Activated CD8-positive, alpha-beta memory T cell treated with anti-CD3 and anti-CD28 coated beads, Interleukin-2, amount 10 ng/mL, durations not matched to agents 7 days and 5 days (primary cell): Measurements from ENCODE around the gene MED7. TPM values are rescaled to one million over a fixed set of nuclear protein-coding genes. Genes with fewer than 3 reads are reported as not detected.

Experiments
- ATAC-seq: fragments of 150-1000 bp; cut with Tn5 transposase; one replicate; pipeline ENCODE4 v1.10.0; 2021; ENCODE audit warnings: moderate library complexity
- CTCF ChIA-PET: fragments of 350-600 bp; sonication (Branson Sonifier 250); formaldehyde crosslinking; loops from one replicate; lab custom pipeline; 2021; ENCODE audit warnings: antibody characterized with exemption; lab: Charles Lee
- DNase-seq: peaks from one replicate; pipeline ENCODE4 v3.0.0-alpha.2; 2020
- H3K27ac Mint-ChIP-seq: one replicate; pipeline ENCODE4 v1.8.0; 2021; ENCODE audit warnings: mild to moderate bottlenecking, mixed read lengths
- H3K27me3 Mint-ChIP-seq: one replicate; pipeline ENCODE4 v1.8.0; 2021; ENCODE audit warnings: mixed read lengths
- H3K36me3 Mint-ChIP-seq: one replicate; pipeline ENCODE4 v1.8.0; 2021; ENCODE audit warnings: mild to moderate bottlenecking, mixed read lengths
- H3K4me1 Mint-ChIP-seq: one replicate; pipeline ENCODE4 v1.8.0; 2021; ENCODE audit warnings: mixed read lengths
- H3K4me3 Mint-ChIP-seq: one replicate; pipeline ENCODE4 v1.8.0; 2021; ENCODE audit warnings: mild to moderate bottlenecking, moderate library complexity, mixed read lengths
- H3K9me3 Mint-ChIP-seq: one replicate; pipeline ENCODE4 v1.8.0; 2022; ENCODE audit warnings: low read depth, mixed read lengths
- total RNA-seq, 2 experiments: library from RNA; stranded (reverse); gene quantifications; one replicate each; pipeline ENCODE4 v1.2.3, GENCODE V29; 2021

MED7 gene
- total RNA-seq, 2 experiments from 2014 or later: 15.8 to 17.0 TPM

DNA sequence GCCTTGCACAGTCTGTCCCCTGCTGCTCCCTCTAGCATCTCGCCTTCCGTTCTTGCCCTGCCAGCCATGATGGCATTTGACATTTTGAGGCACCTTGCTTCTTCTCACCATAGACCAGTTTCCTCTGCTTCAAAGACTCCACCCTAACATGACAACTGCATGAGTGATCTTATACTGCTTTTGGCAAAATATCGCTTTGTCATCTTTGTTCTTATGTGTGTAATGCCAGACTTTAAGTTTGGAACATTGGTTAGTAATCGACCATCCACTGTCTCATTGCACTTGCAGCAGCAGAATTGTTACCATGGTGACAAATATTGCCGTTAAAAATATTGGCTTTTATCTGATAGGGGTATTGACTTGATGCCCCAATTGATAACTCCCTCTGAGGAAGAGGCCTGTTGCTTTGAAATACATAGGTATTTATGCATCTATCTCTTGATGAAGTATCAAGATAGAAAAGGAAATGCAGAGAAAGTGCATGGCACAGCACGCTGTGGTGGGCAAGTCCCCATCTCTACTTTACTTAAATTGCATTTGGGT, 16.6 kb upstream of the MED7 start:
- peaks cover 2% of the 10 kb centered on the region for H3K36me3 Mint-ChIP-seq
- no peaks in the 10 kb centered on the region for H3K27me3 Mint-ChIP-seq
- no peaks in the 10 kb centered on the region for H3K9me3 Mint-ChIP-seq
- CTCF ChIA-PET: interaction anchor here (1.0 kb wide), 1 partner anchor 13 kb away, joined by 3 read pairs; no protein-coding TSS in a partner anchor
- H3K27ac Mint-ChIP-seq: peak overlapping the region; percentile 94
- peaks cover 58% of the 10 kb centered on the region for H3K4me1 Mint-ChIP-seq
- ATAC-seq: peak; percentile 66
- H3K4me3 Mint-ChIP-seq: peak overlapping the region; percentile 13
- DNase-seq: peak; percentile 41

DNA sequence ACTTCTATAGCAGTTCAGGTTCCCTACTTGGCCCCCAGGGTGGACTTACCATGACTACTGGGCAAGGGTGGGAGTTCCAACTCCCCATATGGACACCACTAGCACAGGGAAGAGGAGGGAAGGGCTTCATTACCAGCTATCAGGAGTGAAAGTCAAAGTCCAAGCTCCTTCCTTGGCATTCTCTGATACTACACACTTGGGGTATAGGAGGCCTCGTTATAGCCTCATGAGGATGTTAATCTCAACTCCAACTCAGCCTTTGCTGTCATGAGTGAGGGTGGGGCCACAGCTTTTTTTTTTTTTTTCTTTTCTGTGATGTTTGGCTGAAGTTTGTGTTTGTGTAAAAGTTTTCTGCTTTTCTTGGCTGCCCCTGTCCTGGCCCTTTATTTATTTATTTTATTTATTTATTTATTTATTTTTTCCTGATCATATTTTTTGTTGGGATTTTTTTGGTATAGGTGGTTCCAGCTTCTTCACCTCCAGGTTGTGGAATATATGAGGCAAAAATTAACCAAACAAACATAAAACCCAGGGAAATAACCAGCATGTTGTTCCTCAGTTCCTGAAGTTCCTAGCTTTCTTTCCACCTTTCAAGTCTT, 14.7 kb upstream of the MED7 start:
- Mint-ChIP-seq H3K27ac (no peak overlapping the region), H3K4me3 (no peak overlapping the region)

DNA sequence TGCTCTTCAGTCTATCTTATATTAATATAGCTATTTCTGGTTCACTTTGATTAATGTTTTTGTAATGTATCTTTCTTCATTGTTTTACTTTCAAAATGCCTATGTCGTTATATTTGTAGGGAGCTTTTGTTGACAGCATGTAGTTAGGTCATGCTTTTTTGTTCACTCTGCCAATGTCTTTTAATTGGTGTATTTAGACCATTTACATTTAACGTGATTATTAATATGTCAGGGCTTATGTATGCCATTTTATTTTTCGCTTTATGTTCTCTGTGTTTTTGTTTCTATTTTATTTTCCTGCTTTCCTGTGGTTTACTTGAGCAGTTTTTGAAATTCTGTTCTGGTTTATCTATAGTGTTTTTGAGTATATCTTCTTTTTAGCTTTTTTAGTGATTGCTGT, 12.6 kb upstream of the MED7 start:
- Mint-ChIP-seq H3K27ac (peak overlapping the region; percentile 100), H3K27me3 (no peaks in the 10 kb centered on the region), H3K4me3 (peak overlapping the region; percentile 83), H3K36me3 (peaks cover 2% of the 10 kb centered on the region), H3K9me3 (no peaks in the 10 kb centered on the region), H3K4me1 (peaks cover 71% of the 10 kb centered on the region)
- ATAC-seq (peak; percentile 10), DNase-seq (no peak)
- CTCF ChIA-PET: interaction anchor here (1.0 to 4.0 kb wide), 12 partner anchors 10 to 173 kb away, joined by 3 to 19 read pairs (median 4); partner anchors contain the start of genes ITK and MED7

More for the DNA sequence above, 14.7 kb upstream of the MED7 start:
- no peak for ATAC-seq
- DNase-seq: no peak
- Mint-ChIP-seq H3K4me1 (peaks cover 68% of the 10 kb centered on the region), H3K36me3 (peaks cover 2% of the 10 kb centered on the region), H3K27me3 (no peaks in the 10 kb centered on the region), H3K9me3 (no peaks in the 10 kb centered on the region)
- CTCF ChIA-PET: interaction anchor here (0.6 to 4.0 kb wide), 8 partner anchors 15 to 243 kb away, joined by 3 to 16 read pairs (median 3); no protein-coding TSS in a partner anchor

DNA sequence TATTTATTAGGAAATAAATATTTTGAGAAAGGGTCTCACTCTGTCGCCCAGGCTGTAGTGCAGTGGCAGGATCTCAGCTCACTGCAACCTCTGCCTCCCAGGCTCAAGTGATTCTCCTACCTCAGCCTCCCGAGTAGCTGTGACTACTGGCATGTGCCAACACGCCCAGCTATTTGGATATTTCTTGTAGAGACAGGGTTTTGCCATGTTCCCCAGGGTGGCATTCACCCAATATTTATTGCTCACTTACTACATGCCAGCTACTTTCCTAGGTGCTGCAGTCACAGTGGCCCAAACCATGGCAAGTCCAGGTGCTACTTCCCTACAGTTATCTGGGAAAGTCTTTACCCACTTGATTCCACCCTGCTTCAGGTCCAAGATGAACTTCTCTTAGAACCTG, 8.3 kb upstream of the MED7 start:
- Mint-ChIP-seq H3K4me1 (peaks cover 56% of the 10 kb centered on the region), H3K27ac (peak overlapping the region; percentile 44), H3K9me3 (no peaks in the 10 kb centered on the region), H3K36me3 (no peaks in the 10 kb centered on the region), H3K27me3 (no peaks in the 10 kb centered on the region), H3K4me3 (no peak overlapping the region)
- ATAC-seq: no peak
- DNase-seq: peak; percentile 19
- CTCF ChIA-PET: interaction anchor here (0.5 to 3.3 kb wide), 2 partner anchors 33 to 120 kb away, joined by 4 to 15 read pairs; no protein-coding TSS in a partner anchor

DNA sequence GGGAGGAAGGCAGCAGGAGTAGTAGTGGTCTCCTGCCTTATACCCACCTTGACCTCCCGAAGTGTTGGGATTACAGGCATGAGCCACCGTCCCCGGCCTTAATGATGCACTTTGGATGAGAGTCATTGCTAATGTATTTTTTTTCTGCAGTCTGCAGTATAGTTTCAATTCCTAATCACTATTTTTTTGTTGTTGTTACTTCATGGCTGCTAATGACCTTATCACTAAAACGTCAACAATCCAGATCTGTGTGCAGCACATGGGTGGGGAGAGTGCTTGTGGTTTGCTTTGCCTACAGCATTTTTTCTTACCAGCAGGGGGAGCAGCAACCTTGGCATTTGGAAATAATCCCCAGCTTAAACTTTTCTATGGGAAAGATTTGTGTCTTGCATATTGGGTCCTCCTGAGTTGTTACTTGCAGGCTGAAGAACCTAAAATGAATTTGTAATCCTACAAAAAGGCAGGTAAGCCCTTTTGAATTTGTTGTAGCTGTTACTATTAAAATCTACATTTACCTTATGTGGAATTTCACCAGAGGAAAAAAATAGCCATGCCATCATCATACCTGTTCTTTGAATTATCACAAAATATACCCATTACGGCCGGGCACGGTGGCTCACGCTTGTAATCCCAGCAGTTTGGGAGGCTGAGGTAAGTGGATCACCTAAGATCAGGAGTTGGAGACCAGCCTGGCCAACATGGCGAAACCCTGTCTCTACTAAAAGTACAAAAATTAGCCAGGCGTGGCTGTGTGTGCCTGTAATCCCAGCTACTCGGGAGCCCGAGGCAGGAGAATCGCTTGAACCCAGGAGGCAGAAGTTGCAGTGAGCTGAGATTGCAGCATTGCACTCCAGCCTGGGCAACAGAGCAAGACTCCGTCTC, 6.3 kb upstream of the MED7 start:
- Mint-ChIP-seq H3K9me3 (no peaks in the 10 kb centered on the region), H3K27ac (peak overlapping the region; percentile 16), H3K36me3 (no peaks in the 10 kb centered on the region), H3K4me1 (peaks cover 44% of the 10 kb centered on the region), H3K4me3 (no peak overlapping the region), H3K27me3 (no peaks in the 10 kb centered on the region)
- DNase-seq (peak; percentile 87), ATAC-seq (peak; percentile 85)
- CTCF ChIA-PET: interaction anchor here (0.8 to 3.3 kb wide), 36 partner anchors 19 to 594 kb away, joined by 3 to 29 read pairs (median 6); partner anchors contain the start of genes ITK and LSM11

DNA sequence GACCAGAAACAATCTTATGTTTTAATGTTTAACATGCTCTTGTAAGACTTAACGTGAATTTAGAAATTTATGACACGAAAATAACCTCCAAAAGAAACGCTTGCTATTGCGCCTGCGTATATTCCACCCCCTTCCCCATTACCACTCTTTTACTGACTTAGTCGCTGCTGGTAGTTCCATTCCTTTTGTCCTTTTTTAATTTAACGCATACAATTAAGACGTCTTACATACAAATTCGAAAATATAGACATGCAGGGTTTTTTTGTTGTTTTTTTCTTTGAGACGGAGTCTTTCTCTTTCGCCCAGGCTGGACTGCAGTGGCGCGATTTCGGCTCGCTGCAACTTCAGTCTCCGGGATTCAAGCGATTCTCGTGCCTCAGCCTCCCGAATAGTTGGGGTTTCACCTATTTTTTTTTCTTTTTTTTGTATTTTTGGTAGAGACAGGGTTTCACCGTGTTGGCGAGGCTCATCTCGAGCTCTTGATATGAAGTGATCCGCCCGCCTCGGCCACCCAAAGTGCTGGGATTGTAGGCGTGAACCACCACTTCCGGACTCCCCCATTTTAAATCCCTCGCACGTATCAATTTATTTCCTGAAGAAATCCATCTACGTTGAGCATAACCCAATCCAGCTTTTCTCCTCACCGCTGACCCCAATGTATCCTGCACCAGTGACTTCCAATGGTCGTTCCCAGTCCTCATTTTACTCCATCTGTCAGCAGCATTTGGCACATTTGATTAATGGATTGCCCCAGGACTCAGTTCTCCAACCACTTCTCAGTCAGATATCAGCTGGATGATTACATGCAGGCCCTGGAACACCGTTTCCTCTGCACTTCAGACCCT, 684 bp upstream of the MED7 start:
- peak overlapping the region; percentile 83 for H3K4me3 Mint-ChIP-seq
- CTCF ChIA-PET: interaction anchor here (0.9 to 3.0 kb wide), 23 partner anchors 9 to 600 kb away, joined by 3 to 23 read pairs (median 4); partner anchors contain the start of genes HAVCR2, ITK and LSM11
- peaks cover 43% of the 10 kb centered on the region for H3K4me1 Mint-ChIP-seq

DNA sequence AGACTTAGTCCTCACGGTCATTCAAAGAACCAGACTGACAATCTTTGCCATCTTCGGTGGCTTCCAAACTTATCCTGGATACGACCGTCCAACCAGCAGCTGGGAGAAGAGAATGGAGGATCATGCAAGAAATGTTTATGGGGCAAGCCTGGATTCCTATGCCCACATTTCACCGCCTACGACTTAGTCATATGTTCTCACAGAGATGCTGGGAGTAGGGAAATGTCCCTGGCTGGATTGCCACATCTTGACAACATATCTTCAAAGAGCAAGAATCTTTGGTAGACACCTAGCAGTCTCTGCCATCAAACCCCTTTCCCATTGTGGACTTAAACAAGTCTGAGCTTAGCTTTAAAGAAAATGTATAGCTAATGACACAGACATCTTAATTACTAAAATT, 5.0 kb downstream of the MED7 start:
- Mint-ChIP-seq H3K36me3 (peaks cover 51% of the 10 kb centered on the region), H3K27ac (no peak overlapping the region), H3K27me3 (no peaks in the 10 kb centered on the region), H3K4me3 (no peak overlapping the region), H3K4me1 (peaks cover 39% of the 10 kb centered on the region), H3K9me3 (no peaks in the 10 kb centered on the region)
- ATAC-seq (no peak), DNase-seq (no peak)
- CTCF ChIA-PET: no interaction called here

More for the DNA sequence above, 684 bp upstream of the MED7 start:
- ATAC-seq (peak; percentile 56), DNase-seq (peak; percentile 79)
- H3K27ac Mint-ChIP-seq: peak overlapping the region; percentile 97
- H3K36me3 Mint-ChIP-seq: peaks cover 31% of the 10 kb centered on the region
- no peaks in the 10 kb centered on the region for H3K9me3 Mint-ChIP-seq
- no peaks in the 10 kb centered on the region for H3K27me3 Mint-ChIP-seq

DNA sequence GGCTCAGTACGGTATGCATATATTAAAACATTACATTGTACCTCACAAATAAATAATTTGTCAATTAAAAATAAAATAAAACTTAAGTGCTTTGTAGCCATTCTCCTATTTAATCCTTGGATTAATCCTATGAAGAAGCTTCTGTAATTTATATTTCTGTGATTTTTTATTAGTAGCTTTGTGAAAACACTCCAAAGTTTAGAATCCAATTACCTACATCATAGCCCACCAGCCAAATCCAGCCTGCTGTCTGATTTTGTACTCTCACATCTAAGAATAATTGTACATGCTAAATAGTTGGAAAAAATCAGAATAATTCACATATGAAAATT, 10.4 kb downstream of the MED7 start:
- Mint-ChIP-seq H3K36me3 (peaks cover 14% of the 10 kb centered on the region), H3K4me1 (peaks cover 33% of the 10 kb centered on the region)
- CTCF ChIA-PET: interaction anchor here (0.7 to 3.6 kb wide), 35 partner anchors 9 to 1188 kb away, joined by 3 to 23 read pairs (median 4); partner anchors contain the start of genes HAVCR2 and MED7

DNA sequence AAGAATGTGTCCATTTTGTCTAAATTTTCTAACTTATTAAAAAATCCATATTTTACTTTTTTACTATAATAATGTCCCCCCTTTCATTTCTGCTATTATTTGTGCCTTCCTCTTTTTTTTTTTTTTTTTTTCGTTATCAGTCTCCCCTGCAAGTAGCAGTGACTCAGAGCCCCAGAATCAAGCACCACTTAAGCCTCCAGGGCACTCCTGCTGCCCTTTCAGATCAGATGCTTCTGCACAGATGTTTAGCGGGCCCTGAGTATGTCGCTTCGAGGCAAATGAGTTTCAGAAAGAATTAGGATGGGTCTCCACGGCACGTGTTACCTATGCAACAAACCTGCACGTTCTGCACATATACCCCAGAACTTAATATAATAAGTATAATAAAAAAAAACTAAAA, 11.7 kb downstream of the MED7 start:
- Mint-ChIP-seq H3K4me3 (no peak overlapping the region), H3K4me1 (peaks cover 29% of the 10 kb centered on the region), H3K27ac (no peak overlapping the region), H3K36me3 (peaks cover 13% of the 10 kb centered on the region), H3K9me3 (peaks cover 6% of the 10 kb centered on the region), H3K27me3 (no peaks in the 10 kb centered on the region)
- no peak for ATAC-seq
- CTCF ChIA-PET: interaction anchor here (0.6 to 3.6 kb wide), 6 partner anchors 11 to 460 kb away, joined by 3 to 23 read pairs (median 5); partner anchors contain the start of gene MED7
- no peak for DNase-seq

More for the DNA sequence above, 10.4 kb downstream of the MED7 start:
- H3K27ac Mint-ChIP-seq: no peak overlapping the region
- no peaks in the 10 kb centered on the region for H3K9me3 Mint-ChIP-seq
- ATAC-seq (no peak), DNase-seq (no peak)
- no peaks in the 10 kb centered on the region for H3K27me3 Mint-ChIP-seq
- no peak overlapping the region for H3K4me3 Mint-ChIP-seq

DNA sequence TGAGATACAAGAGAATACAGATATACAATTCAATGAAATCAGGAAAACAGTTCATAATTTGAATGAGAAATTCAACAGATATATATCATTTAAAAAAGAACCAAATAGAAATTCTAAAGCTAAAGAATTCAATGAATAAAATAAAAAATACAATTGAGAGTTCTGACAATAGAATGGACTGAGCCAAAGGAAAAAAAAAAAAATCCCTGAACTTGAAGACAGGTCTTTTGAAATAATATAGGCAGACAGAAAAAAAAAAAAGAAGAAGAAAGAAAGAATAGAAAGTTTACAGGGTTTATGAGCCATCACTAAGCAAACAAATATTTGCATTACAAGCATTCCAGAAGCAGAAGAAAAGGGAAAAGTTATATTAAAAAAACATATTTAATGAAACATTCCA, 21.0 kb downstream of the MED7 start:
- Mint-ChIP-seq H3K4me3 (no peak overlapping the region), H3K36me3 (peaks cover 34% of the 10 kb centered on the region), H3K27me3 (no peaks in the 10 kb centered on the region), H3K27ac (no peak overlapping the region), H3K9me3 (peaks cover 18% of the 10 kb centered on the region), H3K4me1 (peaks cover 5% of the 10 kb centered on the region)
- CTCF ChIA-PET: interaction anchor here (0.9 to 1.2 kb wide), 2 partner anchors 11 to 26 kb away, joined by 3 read pairs; no protein-coding TSS in a partner anchor
- no peak for ATAC-seq
- DNase-seq: no peak

DNA sequence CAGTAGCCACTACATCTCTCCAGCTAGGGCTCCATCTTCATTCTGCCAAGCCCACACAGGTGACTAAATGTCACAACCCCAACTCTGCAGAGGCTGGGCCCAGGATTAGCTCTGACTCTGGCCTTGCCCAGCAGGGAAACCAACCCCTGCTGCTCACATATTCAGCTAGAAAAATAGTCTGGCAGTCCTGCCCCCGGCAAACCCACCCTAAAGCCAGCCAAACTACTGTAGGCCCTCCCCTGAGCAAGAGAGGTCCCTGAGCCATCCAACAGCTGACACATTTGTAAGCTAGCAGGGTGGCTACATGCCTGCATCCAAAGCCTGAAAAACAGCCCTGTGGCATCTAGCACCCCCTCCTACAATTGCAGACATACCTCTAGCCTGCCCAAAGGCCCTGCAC, 22.6 kb downstream of the MED7 start:
- peaks cover 30% of the 10 kb centered on the region for H3K36me3 Mint-ChIP-seq
- H3K27ac Mint-ChIP-seq: no peak overlapping the region
- H3K4me1 Mint-ChIP-seq: peaks cover 18% of the 10 kb centered on the region
- DNase-seq (no peak), ATAC-seq (no peak)
- H3K4me3 Mint-ChIP-seq: no peak overlapping the region
- H3K9me3 Mint-ChIP-seq: peaks cover 15% of the 10 kb centered on the region
- H3K27me3 Mint-ChIP-seq: no peaks in the 10 kb centered on the region
- CTCF ChIA-PET: no interaction called here

DNA sequence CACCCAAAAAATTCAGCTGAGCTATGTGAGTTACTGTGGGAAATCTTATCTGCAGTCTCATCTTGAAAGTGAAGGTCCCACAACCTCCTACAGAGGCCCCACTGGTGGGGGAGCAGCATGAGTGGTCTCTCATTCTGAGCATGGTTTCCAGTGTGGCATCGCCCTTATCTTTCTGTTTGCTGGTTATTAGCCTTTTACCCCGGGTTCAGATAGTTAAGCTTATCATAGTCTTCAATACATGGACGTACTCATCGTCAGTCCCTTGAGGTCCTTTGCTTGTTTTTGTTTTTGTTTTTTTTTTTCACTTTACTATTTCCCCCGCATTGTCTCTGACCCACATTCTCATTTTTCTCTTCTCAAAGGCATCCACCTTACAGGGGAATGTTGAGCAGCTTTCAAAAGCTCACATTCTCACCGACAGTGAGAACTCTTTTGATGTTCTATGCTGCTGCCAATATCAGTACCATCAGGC, 26.1 kb downstream of the MED7 start:
- Mint-ChIP-seq H3K27ac (peak overlapping the region; percentile 66), H3K36me3 (peaks cover 15% of the 10 kb centered on the region), H3K4me1 (peaks cover 40% of the 10 kb centered on the region), H3K27me3 (no peaks in the 10 kb centered on the region), H3K4me3 (peak overlapping the region; percentile 44), H3K9me3 (peaks cover 4% of the 10 kb centered on the region)
- peak; percentile 60 for ATAC-seq
- DNase-seq: peak; percentile 55
- CTCF ChIA-PET: interaction anchor here (0.8 to 4.8 kb wide), 10 partner anchors 9 to 88 kb away, joined by 3 to 18 read pairs (median 4); partner anchors contain the start of gene MED7
